Measurements from ENCODE around the gene NEDD4L.

Gene NEDD4L

GRCh38 chr18:58438958-58439300 lies 394.9 kb downstream of the NEDD4L start:
- Histone ChIP-seq H3K27me3 (replicated peaks) (no peaks in the 10 kb centered on the region), H3K36me3 (replicated peaks) (no peaks in the 10 kb centered on the region), H3K27ac (no peak overlapping the region), H3K4me3 (ENCODE audit: low read depth, low read length) (no peak overlapping the region)
- TF ChIP-seq, protein P1, sequence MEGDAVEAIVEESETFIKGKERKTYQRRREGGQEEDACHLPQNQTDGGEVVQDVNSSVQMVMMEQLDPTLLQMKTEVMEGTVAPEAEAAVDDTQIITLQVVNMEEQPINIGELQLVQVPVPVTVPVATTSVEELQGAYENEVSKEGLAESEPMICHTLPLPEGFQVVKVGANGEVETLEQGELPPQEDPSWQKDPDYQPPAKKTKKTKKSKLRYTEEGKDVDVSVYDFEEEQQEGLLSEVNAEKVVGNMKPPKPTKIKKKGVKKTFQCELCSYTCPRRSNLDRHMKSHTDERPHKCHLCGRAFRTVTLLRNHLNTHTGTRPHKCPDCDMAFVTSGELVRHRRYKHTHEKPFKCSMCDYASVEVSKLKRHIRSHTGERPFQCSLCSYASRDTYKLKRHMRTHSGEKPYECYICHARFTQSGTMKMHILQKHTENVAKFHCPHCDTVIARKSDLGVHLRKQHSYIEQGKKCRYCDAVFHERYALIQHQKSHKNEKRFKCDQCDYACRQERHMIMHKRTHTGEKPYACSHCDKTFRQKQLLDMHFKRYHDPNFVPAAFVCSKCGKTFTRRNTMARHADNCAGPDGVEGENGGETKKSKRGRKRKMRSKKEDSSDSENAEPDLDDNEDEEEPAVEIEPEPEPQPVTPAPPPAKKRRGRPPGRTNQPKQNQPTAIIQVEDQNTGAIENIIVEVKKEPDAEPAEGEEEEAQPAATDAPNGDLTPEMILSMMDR (IDR thresholded peaks at IDR 0.05; ENCODE audit: low read depth, low read length, missing control alignments): no peak
- DNase-seq: no peak
- in situ Hi-C loops (cut with HindIII; ENCODE audit: low pct_ligation_motif_present, low sequenced_read_pairs): no loop called here

DNA sequence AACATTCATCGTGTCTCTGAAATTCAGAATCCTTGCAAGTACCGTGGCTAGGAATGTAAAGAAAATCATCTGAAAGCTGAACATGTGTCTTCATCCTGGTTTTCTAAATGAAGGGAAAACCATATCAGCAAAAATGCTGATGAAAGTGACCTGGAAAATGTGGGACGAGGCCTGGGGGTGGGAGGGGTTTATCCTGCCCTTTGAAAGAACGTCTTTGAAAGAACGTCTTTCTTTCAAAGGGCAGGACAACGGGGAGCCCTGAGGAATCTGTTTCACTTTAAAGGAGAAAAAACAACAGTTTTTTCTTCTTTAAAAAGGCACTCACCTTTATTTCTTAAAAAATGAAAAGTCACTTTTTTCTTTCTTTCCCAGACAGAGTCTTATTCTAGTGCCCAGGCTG lies 399.6 kb downstream of the NEDD4L start:
- no peak for DNase-seq
- H3K4me3 ChIP-seq (ENCODE audit: low read depth, low read length): no peak overlapping the region
- no peaks in the 10 kb centered on the region for H3K36me3 ChIP-seq (replicated peaks)
- TF ChIP-seq, protein P1 (IDR thresholded peaks at IDR 0.05; ENCODE audit: low read depth, low read length, missing control alignments): no peak
- in situ Hi-C loops (cut with HindIII; ENCODE audit: low pct_ligation_motif_present, low sequenced_read_pairs): no loop called here
- no peak overlapping the region for H3K27ac ChIP-seq
- no peaks in the 10 kb centered on the region for H3K27me3 ChIP-seq (replicated peaks)

DNA sequence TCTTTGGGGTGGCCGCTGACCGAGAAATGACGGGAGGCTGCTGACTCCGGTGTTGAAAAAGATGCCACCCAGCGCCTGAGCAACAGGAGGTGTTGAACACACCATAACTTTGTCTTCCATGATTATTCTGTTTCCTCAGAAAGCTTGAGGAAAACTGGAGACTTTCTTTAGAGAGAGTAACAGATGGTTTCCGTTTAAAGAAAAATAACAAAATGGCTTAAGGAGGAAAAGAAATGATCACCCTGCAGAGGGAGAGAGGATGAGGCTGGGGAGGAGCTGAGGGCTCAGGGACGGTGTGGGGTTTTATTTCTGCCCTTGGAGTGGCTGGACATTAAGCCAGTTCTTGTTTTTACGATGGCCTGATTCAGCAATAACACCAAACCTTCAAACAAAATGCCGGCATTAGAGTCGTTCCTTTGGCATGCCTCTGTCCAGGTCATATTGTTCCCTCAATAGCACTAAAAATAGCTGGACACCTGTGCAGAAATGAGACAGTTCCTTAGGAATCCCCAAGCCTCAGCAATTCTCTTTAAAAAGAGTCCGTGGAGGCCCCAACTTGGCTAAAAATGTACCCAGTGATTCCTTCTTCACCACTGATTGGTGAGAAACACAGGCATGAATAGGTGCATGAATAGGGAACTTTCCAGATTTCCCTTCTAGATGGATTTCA lies 402.5 kb downstream of the NEDD4L start:
- H3K4me3 ChIP-seq (ENCODE audit: low read depth, low read length): no peak overlapping the region
- DNase-seq: no peak
- H3K27ac ChIP-seq: no peak overlapping the region
- no peaks in the 10 kb centered on the region for H3K27me3 ChIP-seq (replicated peaks)
- in situ Hi-C loops (cut with HindIII; ENCODE audit: low pct_ligation_motif_present, low sequenced_read_pairs): no loop called here
- H3K36me3 ChIP-seq (replicated peaks): no peaks in the 10 kb centered on the region
- TF ChIP-seq, protein P1 (IDR thresholded peaks at IDR 0.05; ENCODE audit: low read depth, low read length, missing control alignments): no peak

- Histone ChIP-seq H3K4me3 (ENCODE audit: low read depth, low read length) (no peak overlapping the region), H3K27me3 (replicated peaks) (no peaks in the 10 kb centered on the region), H3K27ac (no peak overlapping the region), H3K36me3 (replicated peaks) (no peaks in the 10 kb centered on the region)
- no peak for DNase-seq
- TF ChIP-seq, protein P1 (IDR thresholded peaks at IDR 0.05; ENCODE audit: low read depth, low read length, missing control alignments): no peak
- in situ Hi-C loops (cut with HindIII; ENCODE audit: low pct_ligation_motif_present, low sequenced_read_pairs): no loop called here
These were observed 403.5 kb downstream of the NEDD4L start for GRCh38 chr18:58447402-58448095.

DNA sequence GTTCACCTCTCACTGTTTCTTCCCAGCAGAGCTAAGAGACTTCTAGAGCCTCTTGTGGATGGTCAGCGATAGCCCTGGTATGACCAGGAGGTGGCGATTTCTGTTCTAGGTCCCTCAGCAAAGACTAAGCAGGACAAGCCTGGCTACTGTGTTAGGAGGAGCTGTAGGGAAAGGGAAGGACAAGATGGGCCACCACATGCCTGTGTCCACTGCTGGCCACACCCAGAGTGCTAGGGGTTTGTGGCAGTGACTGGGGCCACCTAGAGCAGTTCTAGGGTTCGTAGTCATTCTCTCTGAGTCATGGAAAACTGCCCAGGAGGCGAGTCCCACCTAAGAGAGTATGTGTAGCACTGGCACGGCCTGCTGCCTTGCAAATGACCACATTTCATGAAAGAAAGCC lies 405.4 kb downstream of the NEDD4L start:
- Histone ChIP-seq H3K36me3 (replicated peaks) (no peaks in the 10 kb centered on the region), H3K4me3 (ENCODE audit: low read depth, low read length) (no peak overlapping the region), H3K27ac (no peak overlapping the region), H3K27me3 (replicated peaks) (no peaks in the 10 kb centered on the region)
- DNase-seq: no peak
- TF ChIP-seq, protein P1 (IDR thresholded peaks at IDR 0.05; ENCODE audit: low read depth, low read length, missing control alignments): no peak
- in situ Hi-C loops (cut with HindIII; ENCODE audit: low pct_ligation_motif_present, low sequenced_read_pairs): no loop called here

Measured in brain microvascular endothelial cell (primary cell).